HEK293 (cell line): ENCODE data around the gene FAM151B.

Source experiments
- ELK4 ChIP-seq: IDR thresholded peaks from 2 replicates; pipeline ENCODE4 v1.6.1; 2011; ENCODE audit warnings: mild to moderate bottlenecking, low read depth, low read length, borderline replicate concordance
- GLI4 ChIP-seq: fragments of 450-650 bp; formaldehyde crosslinking; IDR thresholded peaks from 2 replicates; pipeline ENCODE4 v1.5.1; 2016; ENCODE audit warnings: missing biosample characterization, missing genetic modification characterization
- KLF1 ChIP-seq: fragments of 450-650 bp; formaldehyde crosslinking; IDR thresholded peaks from 2 replicates; pipeline ENCODE4 v1.5.1; 2016; ENCODE audit warnings: missing biosample characterization, missing genetic modification characterization
- KLF9 ChIP-seq: fragments of 450-650 bp; formaldehyde crosslinking; IDR thresholded peaks from 2 replicates; pipeline ENCODE4 v1.5.1; 2016; ENCODE audit warnings: missing biosample characterization, missing genetic modification characterization, low read depth
- MEIS1 ChIP-seq: sonication (generic); formaldehyde crosslinking; IDR thresholded peaks from 2 replicates; pipeline ENCODE4 v1.8.1; 2022; ENCODE audit warnings: missing genetic modification reagents, mild to moderate bottlenecking, borderline replicate concordance
- PRDM2 ChIP-seq: fragments of 450-650 bp; formaldehyde crosslinking; IDR thresholded peaks from 2 replicates; pipeline ENCODE4 v1.5.1; 2016; ENCODE audit warnings: missing biosample characterization, missing genetic modification characterization, borderline replicate concordance
- REST ChIP-seq: fragments of 450-650 bp; formaldehyde crosslinking; IDR thresholded peaks from 2 replicates; pipeline ENCODE4 v1.5.1; 2016; ENCODE audit warnings: missing biosample characterization, missing genetic modification characterization
- WT1 ChIP-seq: fragments of 450-650 bp; formaldehyde crosslinking; IDR thresholded peaks from 2 replicates; pipeline ENCODE4 v1.5.1; 2016; ENCODE audit warnings: missing biosample characterization, missing genetic modification characterization
- ZBTB20 ChIP-seq: fragments of 450-650 bp; formaldehyde crosslinking; IDR thresholded peaks from 2 replicates; pipeline ENCODE4 v1.5.1; 2016; ENCODE audit warnings: missing biosample characterization, missing genetic modification characterization
- ZBTB8A ChIP-seq: fragments of 450-650 bp; formaldehyde crosslinking; IDR thresholded peaks from 2 replicates; pipeline ENCODE4 v1.5.1; 2016; ENCODE audit warnings: missing biosample characterization, missing genetic modification characterization
- ZEB2 ChIP-seq: fragments of 450-650 bp; formaldehyde crosslinking; IDR thresholded peaks from 2 replicates; pipeline ENCODE4 v1.5.1; 2016; ENCODE audit warnings: missing biosample characterization, missing genetic modification characterization
- ZFHX2 ChIP-seq: fragments of 450-650 bp; formaldehyde crosslinking; conservative IDR thresholded peaks from 2 replicates; pipeline ENCODE4 v1.5.1; 2016; ENCODE audit warnings: missing biosample characterization, missing genetic modification characterization
- ZNF10 ChIP-seq: fragments of 450-650 bp; formaldehyde crosslinking; IDR thresholded peaks from 2 replicates; pipeline ENCODE4 v1.5.1; 2017; ENCODE audit warnings: missing biosample characterization, missing genetic modification characterization
- ZNF112 ChIP-seq: fragments of 450-650 bp; formaldehyde crosslinking; IDR thresholded peaks from 2 replicates; pipeline ENCODE4 v1.5.0; 2017; ENCODE audit warnings: missing biosample characterization, missing genetic modification characterization
- ZNF148 ChIP-seq: fragments of 450-650 bp; formaldehyde crosslinking; IDR thresholded peaks from 2 replicates; pipeline ENCODE4 v1.5.0; 2017; ENCODE audit warnings: missing biosample characterization, missing genetic modification characterization, borderline replicate concordance
- ZNF350 ChIP-seq: fragments of 450-650 bp; formaldehyde crosslinking; IDR thresholded peaks from 2 replicates; pipeline ENCODE4 v1.5.0; 2017; ENCODE audit warnings: missing biosample characterization, mild to moderate bottlenecking, missing genetic modification characterization
- ZNF366 ChIP-seq: fragments of 450-650 bp; formaldehyde crosslinking; conservative IDR thresholded peaks from 2 replicates; pipeline ENCODE4 v1.5.1; 2016; ENCODE audit warnings: missing biosample characterization, missing genetic modification characterization
- ZNF596 ChIP-seq: fragments of 450-650 bp; IDR thresholded peaks from 2 replicates; pipeline ENCODE4 v1.5.0; 2018; ENCODE audit warnings: missing biosample characterization, mild to moderate bottlenecking, missing genetic modification characterization, moderate library complexity
- ZNF610 ChIP-seq: fragments of 450-650 bp; formaldehyde crosslinking; IDR thresholded peaks from 2 replicates; pipeline ENCODE4 v1.5.1; 2016; ENCODE audit warnings: missing biosample characterization, missing genetic modification characterization, borderline replicate concordance
- ZNF670 ChIP-seq: fragments of 450-650 bp; formaldehyde crosslinking; IDR thresholded peaks from 2 replicates; pipeline ENCODE4 v1.5.1; 2016; ENCODE audit warnings: missing biosample characterization, missing genetic modification characterization, low read depth
- ZNF677 ChIP-seq: fragments of 450-650 bp; IDR thresholded peaks from 2 replicates; pipeline ENCODE4 v1.5.0; 2018; ENCODE audit warnings: missing biosample characterization, mild to moderate bottlenecking, missing genetic modification characterization, moderate library complexity
- ZNF76 ChIP-seq: fragments of 450-650 bp; formaldehyde crosslinking; IDR thresholded peaks from 2 replicates; pipeline ENCODE4; 2016; ENCODE audit warnings: low read depth, missing biosample characterization, missing genetic modification characterization, borderline replicate concordance
- ZNF830 ChIP-seq: fragments of 450-650 bp; IDR thresholded peaks from 2 replicates; pipeline ENCODE4 v1.5.0; 2018; ENCODE audit warnings: missing biosample characterization, missing genetic modification characterization, low read depth, mild to moderate bottlenecking, moderate library complexity
- ZSCAN4 ChIP-seq: fragments of 450-650 bp; formaldehyde crosslinking; IDR thresholded peaks from 2 replicates; pipeline ENCODE4 v1.5.1; 2017; ENCODE audit warnings: missing biosample characterization, missing genetic modification characterization

FAM151B gene

GRCh38 chr5:80487829-80488721 lies at the start of gene FAM151B (continued):
- TF ChIP-seq ELK4 (no peak), ZBTB20 (tag by site-specific recombination) (peak; percentile 72; the same call in 1 of the 2 replicates), ZNF10 (tag by site-specific recombination) (no peak; the same call in 1 of the 2 replicates), ZNF677 (tag by site-specific recombination) (no peak), ZNF148 (tag by site-specific recombination) (no peak), ZNF670 (tag by site-specific recombination) (no peak), ZFHX2 (peak; percentile 59; the same call in 1 of the 2 replicates), ZNF350 (no peak), MEIS1 (CRISPR knock-in tag) (no peak), PRDM2 (tag by site-specific recombination) (no peak), ZBTB8A (tag by site-specific recombination) (peak; percentile 100), ZSCAN4 (tag by site-specific recombination) (peak; percentile 89), ZNF830 (tag by site-specific recombination) (no peak), WT1 (tag by site-specific recombination) (peak; percentile 28; the same call in 1 of the 2 replicates), ZNF596 (no peak), KLF9 (tag by site-specific recombination) (0 out of 2 replicates have a peak, but pooled peaks have one; percentile 31), ZNF610 (tag by site-specific recombination) (0 out of 2 replicates have a peak, but pooled peaks have one; percentile 47), REST (tag by site-specific recombination) (no peak; the same call in 1 of the 2 replicates), KLF1 (tag by site-specific recombination) (peak; percentile 34; the same call in 1 of the 2 replicates), ZNF76 (tag by site-specific recombination) (peak; percentile 29; the same call in 1 of the 2 replicates), ZEB2 (tag by site-specific recombination) (peak; percentile 92), GLI4 (tag by site-specific recombination) (no peak), ZNF112 (tag by site-specific recombination) (no peak), ZNF366 (tag by site-specific recombination) (peak; percentile 89)
